NCI-H748 (cell line): Measurements from ENCODE around the gene DLG2.

Source experiments
- DNase-seq: peaks from one replicate; lab custom pipeline; 2025; ENCODE audit not compliant: unreplicated experiment; lab: John Stamatoyannopoulos, UW

DLG2 gene

DNA sequence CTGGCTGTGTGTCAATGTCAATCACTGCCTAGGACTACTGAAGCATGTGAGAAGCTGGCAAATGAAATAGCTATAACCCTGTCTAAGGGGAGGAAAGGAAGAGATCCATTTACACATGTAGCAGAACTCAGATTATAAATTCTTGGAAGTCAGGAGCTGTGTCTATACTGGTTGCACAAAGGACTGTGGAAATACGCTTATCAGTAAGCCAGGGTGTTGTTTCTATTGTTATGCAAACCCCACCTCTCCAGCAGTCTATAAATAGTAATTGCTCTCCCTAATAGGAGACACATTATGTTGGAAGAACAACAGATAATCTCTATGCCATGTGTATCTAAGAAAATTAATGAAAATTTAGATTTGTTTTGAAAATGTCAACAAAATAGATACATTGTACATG lies 1647.6 kb downstream of the DLG2 start:
- no peak for DNase-seq

DNA sequence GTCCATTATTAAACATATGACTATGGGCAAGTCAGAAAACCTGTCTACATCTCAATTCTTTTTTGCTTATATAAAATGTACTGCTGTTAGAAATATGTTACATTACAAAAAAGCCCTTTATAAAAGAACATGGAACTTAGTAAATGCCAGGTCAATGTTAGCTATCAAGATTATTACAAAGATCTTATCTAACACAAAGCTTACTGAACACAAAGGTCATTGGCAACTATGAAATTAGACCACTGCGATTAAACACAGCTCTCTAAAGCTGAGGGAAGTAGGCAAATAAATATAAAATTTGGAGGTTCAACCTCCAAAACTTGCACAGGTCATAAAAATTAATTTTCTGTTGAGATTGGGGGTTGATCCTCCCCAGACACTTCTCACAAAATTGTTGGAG lies 1648.2 kb downstream of the DLG2 start:
- DNase-seq = no peak

DNA sequence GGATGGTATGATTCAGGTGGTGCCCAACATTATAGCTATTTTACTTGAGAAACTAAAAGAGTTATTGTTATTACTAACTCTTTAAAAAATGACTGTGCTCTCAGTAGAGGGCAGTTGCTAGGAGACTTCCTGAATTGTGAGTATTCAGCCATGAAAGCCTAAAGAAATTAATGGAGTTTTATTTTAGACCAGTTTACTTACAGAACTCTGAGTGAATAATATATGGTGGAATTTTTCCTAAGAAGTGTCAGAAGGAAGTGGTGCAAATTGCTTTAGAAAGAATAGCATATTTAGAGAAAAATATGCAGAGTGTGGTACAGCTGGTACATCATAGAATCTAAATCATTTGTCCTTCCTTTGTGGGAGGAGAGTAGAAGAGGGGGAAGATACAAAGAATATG lies 1651.1 kb downstream of the DLG2 start:
- DNase-seq = no peak

DNA sequence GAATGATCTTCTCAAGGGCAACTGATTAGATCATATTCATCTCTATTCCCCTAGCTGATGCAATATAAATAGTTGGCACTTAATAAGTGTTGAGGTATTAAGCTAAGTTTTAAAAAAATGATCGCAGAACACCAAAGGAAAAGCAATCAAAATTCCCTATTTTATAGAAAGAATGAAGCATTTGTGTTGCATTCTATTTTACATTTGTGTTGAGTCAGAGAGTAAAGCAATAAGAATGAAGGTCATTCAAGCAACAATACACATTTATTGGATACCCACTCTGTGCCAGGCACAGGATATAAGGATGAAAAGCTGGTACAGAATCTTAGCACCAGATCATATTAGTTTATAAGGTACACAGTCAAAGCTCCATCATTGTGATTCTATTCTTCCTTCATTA lies 1654.6 kb downstream of the DLG2 start:
- DNase-seq = no peak

DNA sequence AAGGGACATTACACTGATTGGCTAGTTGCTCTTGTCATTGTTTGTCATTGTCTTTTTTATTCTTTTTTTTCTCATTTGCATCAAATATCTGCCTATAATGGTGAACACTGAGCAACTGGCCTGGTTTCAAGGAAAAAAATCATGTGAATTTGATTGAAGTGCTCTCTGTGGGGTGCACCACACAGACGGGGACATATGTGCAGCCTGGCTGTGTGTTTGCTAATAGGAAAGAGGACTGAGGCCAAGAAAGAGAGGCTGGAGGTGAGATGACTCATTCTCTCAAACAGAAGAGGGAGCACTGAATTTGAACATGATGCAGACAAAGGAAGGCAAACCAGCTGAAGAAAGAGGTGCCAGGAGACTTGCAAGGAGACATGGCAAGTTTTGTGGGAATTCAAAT lies 1656.1 kb downstream of the DLG2 start:
- peak; percentile 40 for DNase-seq

DNA sequence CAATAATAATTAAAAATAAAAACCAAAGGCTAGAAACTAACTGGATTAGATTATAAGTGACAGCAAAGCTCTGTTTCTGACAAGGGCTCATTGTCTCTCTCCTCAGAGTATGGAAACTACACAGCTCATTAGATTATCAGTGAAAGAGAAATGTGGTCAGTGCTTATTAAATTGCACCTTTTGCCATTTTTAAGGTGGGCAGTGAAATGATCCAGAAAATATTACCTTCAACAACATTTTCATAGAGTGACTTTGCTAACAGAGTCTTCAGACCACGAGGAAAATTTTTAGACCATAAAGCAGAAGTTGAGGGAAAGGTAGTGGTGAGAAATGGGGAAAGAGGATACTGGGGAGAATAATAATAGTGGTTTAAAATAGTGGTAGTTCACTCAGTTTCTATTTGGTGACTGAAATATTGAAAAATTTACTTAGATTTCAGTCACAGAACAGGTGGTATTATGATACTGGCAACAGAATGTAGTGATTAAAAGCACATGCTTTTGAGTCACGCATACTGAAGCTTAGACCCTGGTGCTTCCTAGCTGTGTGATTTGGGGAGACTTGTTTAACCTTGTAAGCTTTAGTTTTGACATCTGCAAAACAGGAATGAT lies 1657.0 kb downstream of the DLG2 start:
- no peak for DNase-seq

DNA sequence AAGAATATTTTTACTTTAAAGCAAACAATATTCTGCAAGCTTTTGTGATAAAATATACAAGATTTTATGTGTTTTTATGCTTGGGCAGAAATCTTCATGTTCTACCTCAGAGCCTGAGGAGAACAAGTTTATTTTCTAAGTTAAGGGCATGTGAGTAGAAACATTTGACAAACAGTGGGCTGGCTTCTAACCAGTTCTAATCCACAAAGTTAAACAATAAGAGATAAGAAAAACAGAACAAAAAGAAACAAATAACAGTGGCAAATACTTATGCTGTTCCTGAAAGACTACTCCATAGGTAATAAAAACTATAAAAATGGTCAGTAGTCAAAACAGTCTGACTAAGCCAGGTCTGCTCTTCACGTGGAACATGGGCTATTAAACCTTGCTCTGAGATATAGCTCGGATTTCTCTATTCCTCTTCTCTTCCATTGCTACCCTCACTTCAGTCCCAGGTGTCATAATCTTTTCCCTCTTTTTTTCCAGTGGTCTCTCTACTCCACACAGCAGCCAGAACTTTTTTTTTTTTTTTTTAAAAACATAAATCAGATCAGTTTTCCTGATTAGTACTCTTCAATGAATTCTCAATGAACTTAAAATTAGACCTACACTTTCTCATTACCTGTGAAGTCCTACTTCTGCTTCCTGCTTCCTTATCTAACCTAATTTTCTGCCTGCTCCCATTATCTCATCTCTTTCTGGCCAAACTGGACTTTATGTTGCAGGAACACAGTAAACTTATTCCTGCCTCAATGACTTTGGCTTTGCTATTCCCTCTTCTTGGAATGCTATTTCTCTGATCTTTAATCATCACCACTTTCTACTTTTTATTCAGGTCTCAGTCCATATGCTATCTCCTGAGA lies 1669.9 kb downstream of the DLG2 start:
- DNase-seq = no peak

DNA sequence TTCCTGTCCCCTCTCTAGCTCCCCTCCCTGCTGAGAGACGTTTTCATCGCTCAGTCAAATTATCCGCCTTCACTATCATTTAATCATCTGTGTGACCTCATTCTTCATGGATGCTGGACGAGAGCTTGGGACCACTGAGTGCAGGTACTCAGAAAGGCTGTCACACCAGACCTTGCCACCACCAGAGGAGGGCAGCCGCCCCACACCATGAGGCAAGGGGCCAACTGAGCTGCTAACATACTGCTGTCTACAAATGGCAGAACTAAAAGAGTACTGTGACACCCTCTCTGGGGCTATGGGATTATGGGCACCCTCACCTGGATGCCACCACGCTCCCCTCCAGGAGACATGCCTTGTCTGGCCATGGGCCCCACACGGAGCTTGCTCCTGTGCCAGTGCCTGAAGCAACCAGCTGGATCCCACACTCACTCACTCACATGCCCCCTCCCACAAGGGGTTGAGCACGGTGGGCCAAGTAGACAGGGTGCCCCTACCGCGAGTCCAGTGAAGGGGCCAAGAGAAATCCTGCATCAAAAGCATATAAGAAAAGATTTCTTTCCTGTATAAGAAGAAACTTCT lies 1670.9 kb downstream of the DLG2 start:
- no peak for DNase-seq

DNA sequence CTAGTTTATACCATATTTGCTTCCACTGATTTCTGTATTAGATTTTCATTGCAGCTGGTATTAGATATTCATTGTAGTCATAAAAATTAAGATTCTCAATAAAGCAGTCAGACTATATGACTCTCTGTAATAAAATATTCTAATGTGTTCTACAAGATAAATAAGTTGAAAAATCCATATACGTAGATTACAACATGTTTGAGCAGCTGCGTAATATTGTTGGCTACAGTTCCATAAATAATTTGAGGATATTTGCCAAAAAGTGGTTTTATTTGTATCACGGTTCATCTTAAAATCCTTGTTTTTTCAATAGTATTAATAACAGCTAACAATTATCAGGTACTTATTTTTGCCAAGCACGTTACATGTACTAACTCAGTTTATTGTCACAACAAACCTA lies 1672.4 kb downstream of the DLG2 start:
- no peak for DNase-seq

DNA sequence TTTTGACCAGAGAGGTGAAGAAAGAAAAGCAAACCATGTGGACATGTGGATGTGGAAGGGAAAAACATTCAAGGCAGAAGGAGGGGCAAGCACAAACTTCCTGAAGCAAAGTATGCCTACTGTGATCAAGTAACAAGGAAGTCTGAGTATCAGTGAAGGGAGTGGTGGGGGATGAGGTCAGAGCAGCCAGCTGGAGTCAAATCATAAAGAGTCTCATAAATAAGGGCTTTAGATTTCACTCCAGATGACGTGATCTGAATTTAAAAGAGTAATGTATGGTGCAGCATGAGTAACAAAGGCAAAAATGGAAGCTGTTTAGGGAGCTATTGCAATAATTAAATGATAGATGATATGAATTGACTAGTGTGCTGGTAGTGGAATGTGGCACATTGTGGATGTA lies 1675.6 kb downstream of the DLG2 start:
- peak; percentile 8 for DNase-seq

DNA sequence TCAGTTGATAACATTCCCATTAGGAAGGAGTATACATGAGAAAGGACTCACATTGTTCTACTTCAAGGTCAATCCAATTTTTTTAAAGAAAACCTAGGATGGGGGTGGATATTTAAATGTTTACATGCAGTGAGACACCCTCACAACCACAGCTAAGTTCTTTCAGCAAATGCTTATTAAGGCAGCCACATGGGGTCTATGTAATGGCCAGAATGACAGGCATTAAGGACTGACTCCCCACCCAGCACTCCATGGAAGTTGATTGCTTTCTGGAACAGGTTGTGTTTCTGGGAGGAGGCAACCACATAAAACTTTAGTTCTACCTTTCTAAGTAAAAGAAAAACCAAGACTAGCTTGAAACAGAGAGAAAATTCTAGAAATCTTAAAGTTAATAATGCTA lies 1678.9 kb downstream of the DLG2 start:
- DNase-seq = no peak

DNA sequence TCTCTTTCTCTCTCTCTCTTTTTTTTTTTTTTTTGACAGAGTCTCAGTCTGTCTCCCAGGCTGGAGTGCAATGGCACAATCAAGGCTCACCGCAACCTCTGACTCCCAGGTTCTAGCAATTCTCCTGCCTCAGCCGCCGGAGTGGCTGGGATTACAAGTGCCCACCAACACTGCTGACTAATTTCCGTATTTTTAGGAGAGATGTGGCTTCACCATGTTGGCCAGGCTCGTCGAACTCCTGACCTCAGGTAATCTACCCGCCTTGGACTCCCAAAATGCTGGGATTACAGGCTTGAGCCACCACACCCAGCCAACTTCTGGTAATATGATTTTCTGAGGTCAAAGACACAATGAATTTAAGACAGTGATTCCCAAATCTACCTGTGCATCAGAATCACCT lies 1681.2 kb downstream of the DLG2 start:
- no peak for DNase-seq

DNA sequence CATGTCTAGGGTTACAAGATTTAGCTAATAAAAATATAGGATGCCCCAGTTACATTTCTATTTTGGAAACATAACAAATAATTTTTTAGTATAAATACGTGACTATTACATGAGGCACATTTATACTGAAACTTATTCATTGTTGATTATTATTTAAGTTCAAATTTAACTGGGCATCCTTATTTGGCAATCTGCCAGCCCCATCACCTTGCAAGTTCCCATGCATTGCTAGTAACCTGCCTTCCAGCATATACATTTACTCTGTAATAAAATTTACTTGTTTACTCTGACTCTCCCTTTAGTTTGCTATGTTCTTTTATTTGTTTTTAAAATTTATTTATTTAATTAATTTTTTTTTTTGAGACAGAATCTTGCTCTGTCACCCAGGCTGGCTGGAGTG lies 1686.1 kb downstream of the DLG2 start:
- no peak for DNase-seq

DNA sequence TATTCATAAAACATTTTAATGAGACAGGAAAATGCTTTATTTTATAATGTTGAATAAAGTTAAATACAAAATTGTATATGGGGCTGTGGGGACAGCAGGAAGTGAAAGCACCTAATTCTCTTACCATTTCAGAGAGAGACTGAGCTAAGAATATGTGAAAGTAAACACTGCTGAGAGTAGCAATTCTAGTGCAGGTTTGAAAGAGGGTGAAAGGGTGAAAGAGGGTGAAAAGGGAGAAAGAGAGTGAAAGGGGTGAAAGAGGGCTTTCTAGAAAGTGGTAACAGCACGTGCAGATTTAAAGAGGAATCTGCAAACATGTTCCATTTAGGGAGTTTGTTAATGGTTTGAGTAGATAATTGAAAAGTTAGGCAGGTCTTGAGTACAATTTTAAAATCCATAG lies 1689.0 kb downstream of the DLG2 start:
- DNase-seq = no peak

DNA sequence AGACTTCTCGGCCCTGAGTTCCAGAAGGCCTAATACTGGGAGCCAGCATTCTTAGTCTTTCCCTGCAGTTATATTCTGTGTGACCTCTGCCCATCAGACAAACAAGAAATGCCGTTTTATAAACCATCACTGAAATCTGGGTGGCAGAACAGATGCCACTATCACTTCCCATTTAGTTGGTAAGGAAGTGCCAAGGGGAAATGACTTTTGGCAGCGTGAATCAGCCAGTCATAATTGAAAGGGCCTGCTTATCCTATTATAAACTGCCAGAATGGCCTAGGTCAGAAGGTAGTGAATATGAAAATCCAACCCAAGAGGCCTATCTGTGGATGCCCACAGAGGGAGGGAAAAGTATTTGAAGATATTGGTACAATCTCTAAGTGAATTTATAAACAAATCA lies 1694.1 kb downstream of the DLG2 start:
- DNase-seq = no peak

DNA sequence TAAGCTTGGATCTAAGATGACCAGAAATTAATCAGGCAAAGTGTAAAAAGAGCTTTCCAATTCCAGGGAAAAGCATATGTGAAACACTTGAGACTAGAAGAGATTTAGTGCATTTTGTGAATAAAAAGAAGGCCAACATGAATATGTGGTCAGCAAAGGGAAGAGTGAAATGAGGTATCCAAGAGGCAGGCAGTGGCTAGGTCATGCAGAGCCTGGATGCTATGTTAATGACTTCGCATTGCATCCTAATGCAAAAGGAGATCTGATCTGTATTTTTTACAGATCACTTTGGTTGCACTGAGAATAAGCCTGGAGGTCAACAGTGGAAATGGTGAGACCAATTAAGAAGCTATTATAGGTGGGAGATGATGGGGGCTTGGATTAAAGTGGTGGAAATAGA lies 1699.7 kb downstream of the DLG2 start:
- no peak for DNase-seq

DNA sequence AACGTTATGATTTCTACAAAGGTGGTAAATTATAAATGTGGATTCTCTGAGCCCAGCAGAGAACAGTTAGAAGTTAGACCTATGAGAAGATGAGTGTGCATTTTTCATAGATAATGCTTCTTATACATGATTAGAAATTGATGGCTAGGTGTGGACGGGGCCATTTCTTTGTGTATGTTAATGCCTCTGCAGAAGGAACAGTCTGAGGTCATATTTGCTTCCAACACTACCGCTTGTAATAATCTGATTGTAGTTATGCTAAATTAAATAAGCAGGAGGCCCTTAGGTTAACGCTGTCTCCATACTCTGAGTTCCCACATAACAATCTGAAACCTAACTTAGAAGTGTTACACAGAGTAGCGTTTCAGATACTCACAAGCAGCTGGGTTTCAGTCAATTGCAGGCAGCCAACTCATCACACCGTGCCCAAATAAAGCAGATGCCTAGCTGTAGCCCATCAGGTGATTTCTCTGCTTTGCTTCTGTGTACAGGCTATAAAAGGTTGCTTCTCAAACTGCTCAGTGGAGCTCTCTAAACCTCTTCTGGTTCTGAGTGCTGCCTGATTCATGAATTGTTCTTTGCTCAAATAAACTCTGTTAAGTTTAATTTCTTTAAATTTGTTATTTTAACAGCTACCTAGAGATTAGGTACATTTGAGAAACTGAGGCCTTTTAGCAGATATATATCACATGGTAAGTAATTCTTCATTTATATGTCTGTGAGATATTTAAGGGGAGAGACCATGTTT lies 1702.2 kb downstream of the DLG2 start:
- DNase-seq = no peak

DNA sequence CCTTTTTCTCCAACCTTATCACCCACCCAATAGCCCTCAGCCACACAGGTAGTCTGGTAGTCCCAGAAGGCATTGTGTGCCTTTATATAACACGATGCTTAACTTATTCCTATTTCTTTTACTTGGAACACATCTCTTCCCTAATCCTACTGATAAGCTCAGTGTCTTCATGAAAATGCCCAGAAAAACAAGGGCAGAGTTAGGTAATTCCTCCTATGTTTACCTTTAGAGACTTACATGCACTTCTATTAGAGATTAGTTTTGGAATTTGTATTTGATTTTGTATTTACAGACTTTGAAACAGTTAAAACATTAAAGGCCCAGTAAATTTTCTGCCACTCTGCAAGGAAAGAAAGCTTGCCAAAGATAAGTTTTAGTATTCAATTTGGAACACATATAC lies 1703.2 kb downstream of the DLG2 start:
- no peak for DNase-seq

DNA sequence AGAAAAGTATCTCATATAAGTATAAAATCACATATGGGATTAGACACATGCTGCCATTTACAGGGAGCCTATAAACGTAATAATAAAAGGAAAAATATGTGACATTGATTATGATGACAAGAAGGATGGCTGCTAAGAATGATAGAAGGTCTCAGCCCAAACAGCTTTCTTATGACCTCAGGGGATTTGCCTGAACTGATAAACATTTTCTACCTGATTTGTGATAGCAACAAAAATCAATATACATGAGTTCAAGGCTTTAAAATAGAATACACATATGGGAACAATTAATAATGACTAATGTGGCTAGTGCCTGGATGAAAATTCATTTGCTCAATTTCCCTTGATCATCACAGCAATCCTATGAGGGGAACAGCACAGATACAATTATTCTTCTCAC lies 1704.2 kb downstream of the DLG2 start:
- DNase-seq = no peak

DNA sequence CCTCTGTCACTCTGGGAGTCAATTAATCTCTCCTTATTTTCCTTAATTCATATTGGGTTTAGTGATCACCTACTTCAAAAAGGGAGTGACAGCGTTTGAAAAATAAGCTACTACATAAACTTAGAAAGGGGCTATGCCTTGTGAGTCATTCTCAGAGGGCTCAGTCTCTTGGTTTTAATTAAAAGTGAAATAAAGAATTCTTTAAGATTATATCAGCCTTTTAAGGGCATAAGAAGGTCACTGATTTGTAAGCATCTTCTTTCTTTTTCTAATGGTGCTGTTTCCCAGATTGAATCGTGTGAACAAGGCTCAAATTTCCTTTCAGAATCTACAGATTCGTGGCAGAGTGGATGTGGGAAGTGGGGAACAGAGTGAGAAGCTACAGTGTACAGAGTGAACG lies 1704.8 kb downstream of the DLG2 start:
- DNase-seq = no peak

DNA sequence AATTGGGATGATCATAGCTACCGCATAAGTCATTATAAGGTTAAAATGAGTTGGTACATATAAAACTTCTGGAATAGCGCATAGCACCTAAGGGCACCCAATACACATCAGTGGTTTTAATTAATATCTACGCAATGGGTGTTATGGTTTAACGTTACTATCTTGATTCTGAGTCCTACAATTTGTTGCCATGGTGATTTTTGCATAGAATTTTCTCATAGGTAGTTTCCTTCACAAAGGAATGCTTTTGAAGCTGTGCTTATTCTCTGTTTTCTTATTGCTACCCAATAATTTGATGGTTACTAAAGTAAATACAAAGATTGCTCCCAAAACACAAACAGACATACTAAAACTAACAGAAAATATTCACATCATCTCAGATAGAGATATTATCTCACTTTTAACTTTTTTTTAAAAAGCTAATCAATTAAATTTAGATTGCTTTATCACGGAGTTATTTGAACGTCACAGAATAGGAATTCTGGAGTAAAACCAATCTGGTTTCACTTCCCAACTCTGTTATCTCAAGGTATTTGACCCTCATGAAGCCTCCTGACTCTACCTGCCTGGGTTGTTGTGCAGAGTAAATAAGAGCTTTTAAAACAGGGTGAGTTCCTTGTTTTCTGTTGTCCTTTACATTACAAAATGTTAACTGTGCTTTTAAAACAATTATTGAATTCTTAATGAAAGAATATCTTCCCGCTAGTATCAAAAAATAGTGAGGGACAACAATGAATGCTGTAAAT lies 1705.5 kb downstream of the DLG2 start:
- peak; percentile 30 for DNase-seq
